GM19043 (cell line): Measurements from ENCODE around the gene OCSTAMP.

ENCODE experiments used
- ATAC-seq: cut with Tn5 transposase; IDR thresholded peaks from one replicate; pipeline ENCODE4 v1.9.1; 2021; ENCODE audit warnings: low read depth; ENCODE audit not compliant: unreplicated experiment

Gene OCSTAMP

GRCh38 chr20:46520976-46521579 lies 29.4 kb downstream of the OCSTAMP start:
- ATAC-seq, result no peak

- ATAC-seq, result no peak
Measured at GRCh38 chr20:46520540-46520939, 29.9 kb downstream of the OCSTAMP start.

GRCh38 chr20:46519471-46520068 lies 30.9 kb downstream of the OCSTAMP start:
- ATAC-seq, result no peak

- ATAC-seq, result no peak
Measured at GRCh38 chr20:46512943-46513844, 37.3 kb downstream of the OCSTAMP start, which contains the start of gene ZNF334. Gene ZNF334 (minus strand): TSS chr20:46513559. CDS start chr20:46512102, 1,457 bp downstream.

- ATAC-seq, result no peak
Measured at GRCh38 chr20:46509523-46509922, 40.9 kb downstream of the OCSTAMP start.

- no peak for ATAC-seq
Measured at GRCh38 chr20:46507760-46508407, 42.6 kb downstream of the OCSTAMP start.

GRCh38 chr20:46505506-46505905 lies 44.9 kb downstream of the OCSTAMP start:
- ATAC-seq, result no peak

- no peak for ATAC-seq
Measured at GRCh38 chr20:46501961-46502360, 48.5 kb downstream of the OCSTAMP start.

- no peak for ATAC-seq
Measured at GRCh38 chr20:46501337-46501942, 49.0 kb downstream of the OCSTAMP start.

GRCh38 chr20:46494077-46494476 lies 56.4 kb downstream of the OCSTAMP start:
- ATAC-seq, result no peak

GRCh38 chr20:46491354-46491753 lies 59.1 kb downstream of the OCSTAMP start:
- no peak for ATAC-seq
